Measurements from ENCODE around the gene BCAP29. TPM values are rescaled to one million over a fixed set of nuclear protein-coding genes. Genes with fewer than 3 reads are reported as not detected.
"Not testable (repeated sequence)": the region's sequence is repeated elsewhere in the genome, so short reads cannot be mapped to it uniquely, and the experiment has no call there.

The BCAP29 gene
- total RNA-seq, 1 donor from 2014 or later = 109 TPM

DNA sequence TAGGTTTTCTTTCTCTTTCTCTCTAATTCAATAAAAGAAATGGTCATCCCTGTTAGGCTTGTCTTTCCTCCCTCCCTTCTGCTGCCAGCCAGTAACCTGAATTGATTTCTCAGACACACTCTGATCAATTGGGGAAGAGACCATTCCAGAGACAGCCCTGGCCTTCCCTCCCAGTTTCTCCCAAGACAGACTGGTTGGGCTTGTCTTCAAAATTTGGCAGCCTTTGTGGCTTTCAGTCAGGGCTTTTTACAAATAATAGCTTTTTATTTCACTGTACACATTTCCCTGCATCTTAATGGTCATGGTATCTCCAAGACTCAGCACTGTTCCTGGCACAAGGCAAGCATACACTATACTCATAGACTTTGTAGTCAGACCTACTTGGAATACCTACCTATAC, 33.9 kb downstream of the BCAP29 start:
- intact Hi-C loops (cut with DNase I) = loop anchor here (10.0 kb wide), 1 partner anchor 49 kb away; the partner anchor contains the start of genes COG5 and DUS4L

DNA sequence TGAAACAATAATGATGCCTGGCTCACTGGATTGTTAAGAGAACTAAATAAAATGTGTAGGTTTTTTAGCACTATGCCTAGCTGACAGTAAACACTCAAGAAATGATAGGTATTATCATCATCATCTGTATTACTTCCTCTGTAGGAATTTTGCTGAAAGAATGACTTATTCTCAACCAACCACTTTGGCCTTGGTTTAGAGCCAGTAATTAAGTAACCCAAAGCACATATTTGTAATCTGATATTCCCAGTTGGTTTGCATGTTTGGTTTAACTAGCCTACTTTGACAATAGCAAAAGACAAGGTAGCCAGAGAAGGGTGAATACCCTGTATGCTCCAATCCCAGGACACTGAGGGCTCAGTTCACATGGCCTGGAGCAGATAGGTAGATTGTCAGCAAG, 34.4 kb downstream of the BCAP29 start:
- no peak for DNase-seq (ENCODE audit: low spot score)
- intact Hi-C loops (cut with DNase I) = loop anchor here (10.0 kb wide), 1 partner anchor 50 kb away; the partner anchor contains the start of genes COG5 and DUS4L

More for the DNA sequence above, 33.9 kb downstream of the BCAP29 start:
- DNase-seq (ENCODE audit: low spot score) = no peak

DNA sequence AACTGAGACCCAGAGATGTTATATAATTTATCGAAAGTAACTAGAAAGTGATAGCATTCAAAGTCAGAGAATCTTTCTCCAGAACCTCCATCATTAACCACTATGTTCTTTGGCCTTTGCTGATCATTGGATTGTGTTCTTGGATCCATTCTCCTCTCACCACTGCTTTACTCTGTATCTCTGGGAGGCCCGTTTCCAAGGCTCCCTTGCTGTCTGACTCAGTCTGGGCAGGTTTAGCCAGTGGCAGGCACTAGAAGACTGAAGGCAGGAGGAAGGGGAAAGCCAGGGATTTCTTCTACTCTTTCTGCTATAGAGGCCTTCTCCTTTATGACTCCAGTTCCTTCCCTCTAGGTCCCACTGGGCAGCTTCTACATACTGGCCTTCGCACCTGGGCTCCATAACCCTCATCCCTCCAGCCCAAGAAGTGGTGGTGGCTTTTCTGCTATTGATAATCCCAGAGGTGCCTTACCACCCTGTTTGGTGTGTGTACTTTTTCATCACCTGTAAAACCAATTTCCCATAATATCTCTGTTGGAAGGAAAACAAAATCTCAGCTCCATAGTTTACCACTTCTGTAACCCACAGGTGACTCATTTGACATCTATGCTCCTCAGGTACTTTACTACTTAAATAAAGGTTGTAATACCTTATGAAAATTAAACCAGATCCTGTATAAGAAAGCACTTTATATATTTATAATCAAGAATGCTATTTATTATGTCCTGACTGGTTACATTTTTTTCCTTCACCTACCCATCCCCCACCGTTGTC, 36.0 kb downstream of the BCAP29 start:
- DNase-seq (ENCODE audit: low spot score) = no peak
- intact Hi-C loops (cut with DNase I) = loop anchor here (10.0 kb wide), 1 partner anchor 51 kb away; the partner anchor contains the start of genes COG5 and DUS4L

DNA sequence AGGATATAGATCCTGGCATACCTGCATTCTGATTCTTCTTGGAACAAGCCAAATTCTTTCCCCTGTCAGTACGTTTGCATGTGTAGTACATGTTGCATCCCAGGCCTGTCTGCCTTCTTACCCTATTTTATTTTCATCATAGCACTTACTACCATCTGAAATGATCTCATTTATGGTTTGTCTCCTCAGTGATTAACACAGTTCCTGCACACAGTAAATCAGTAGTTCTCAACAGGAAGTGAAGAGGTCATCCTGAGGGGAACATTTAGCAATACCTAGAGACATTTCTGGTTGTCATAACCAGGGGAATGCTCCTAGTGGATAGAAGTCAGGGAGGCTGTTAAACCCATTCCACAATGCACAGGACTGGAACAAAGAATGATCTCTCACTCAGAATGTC, 42.4 kb downstream of the BCAP29 start:
- no peak for DNase-seq (ENCODE audit: low spot score)
- intact Hi-C loops (cut with DNase I) = no loop called here

DNA sequence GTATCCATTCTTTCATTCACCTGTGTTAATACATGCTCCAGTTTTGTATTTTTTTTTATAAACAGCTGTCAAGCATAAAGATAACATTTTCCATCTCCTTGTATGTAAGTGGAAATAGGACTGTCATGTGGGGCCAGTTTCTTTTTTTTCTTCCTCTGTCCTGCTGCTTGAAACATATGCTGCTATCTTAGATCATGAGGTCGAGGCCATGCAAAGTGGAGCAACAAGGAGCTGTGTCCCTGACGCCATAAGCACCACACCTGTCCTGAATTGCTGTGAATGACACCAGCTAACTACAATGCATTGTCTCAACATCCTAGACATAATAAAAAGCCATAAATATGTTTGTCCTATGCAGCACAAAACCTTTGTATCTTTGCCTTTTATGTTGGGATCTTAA, 42.8 kb downstream of the BCAP29 start:
- intact Hi-C loops (cut with DNase I) = no loop called here
- no peak for DNase-seq (ENCODE audit: low spot score)

DNA sequence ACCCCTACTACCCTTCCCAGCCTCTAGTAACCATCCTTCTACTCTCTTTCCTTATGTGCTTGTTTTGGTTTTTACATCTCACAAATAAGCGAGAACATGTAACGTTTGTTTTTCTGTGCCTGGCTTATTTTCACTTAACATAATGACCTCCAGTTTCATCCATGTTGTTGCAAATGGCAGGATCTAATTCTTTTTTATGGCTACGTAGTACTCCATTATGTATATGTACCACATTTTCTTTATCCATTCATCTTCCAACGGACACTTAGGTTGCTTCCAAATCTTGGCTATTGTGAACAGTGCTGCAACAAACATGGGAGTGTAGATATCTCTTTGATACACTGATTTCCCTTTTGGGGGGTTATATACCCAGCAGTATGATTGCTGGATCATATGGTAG, 47.0 kb downstream of the BCAP29 start:
- intact Hi-C loops (cut with DNase I) = no loop called here
- no peak for DNase-seq (ENCODE audit: low spot score)

DNA sequence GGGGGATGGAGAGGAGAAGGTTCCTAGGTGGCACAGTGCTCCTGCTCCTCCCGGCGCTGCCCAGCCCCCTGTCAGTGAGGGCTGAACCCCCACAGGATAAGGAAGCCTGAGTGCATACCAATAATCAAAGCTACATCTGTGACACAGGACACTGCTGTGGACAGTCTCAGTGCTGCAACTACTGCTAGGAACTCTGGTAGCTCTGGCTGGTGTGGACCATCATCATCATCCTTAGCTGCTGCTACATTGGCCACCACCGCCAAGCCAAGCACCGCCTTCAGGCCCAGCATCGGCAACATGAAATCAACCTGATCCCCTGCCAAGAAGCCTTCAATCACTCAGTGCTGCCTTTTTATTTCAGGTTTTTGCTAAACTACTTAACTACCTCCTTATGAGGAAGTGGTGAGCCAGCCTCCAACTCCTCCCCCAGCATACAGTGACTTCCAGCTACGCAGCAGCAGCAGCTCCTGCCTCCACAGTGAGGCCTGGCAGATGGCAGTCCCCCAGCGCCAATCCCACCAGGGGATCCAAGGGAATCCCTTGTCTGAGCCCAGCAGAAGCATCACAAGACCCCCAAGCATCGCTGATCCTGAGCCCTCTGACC, 48.5 kb downstream of the BCAP29 start:
- intact Hi-C loops (cut with DNase I) = no loop called here
- no peak for DNase-seq (ENCODE audit: low spot score)

DNA sequence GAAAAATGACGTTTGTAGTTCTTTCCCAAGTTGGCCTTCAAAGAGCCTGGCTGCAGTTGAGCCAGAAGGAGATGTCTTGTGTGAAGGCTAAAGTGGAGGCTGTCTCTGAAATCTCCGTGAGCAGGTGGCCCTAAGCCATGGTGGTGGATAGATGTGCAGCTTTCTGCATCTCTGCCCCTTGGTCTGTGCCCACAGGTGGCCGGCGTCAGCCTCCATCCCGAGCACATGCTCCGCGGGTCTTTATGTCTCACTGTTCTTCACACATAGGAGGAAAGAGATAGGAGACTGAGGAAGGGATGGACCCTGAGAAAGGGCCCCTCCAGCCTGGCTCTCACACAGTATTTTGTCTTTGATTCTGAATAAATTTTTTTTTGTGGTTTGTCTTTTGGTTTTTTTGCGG, 50.3 kb downstream of the BCAP29 start:
- intact Hi-C loops (cut with DNase I) = no loop called here

DNA sequence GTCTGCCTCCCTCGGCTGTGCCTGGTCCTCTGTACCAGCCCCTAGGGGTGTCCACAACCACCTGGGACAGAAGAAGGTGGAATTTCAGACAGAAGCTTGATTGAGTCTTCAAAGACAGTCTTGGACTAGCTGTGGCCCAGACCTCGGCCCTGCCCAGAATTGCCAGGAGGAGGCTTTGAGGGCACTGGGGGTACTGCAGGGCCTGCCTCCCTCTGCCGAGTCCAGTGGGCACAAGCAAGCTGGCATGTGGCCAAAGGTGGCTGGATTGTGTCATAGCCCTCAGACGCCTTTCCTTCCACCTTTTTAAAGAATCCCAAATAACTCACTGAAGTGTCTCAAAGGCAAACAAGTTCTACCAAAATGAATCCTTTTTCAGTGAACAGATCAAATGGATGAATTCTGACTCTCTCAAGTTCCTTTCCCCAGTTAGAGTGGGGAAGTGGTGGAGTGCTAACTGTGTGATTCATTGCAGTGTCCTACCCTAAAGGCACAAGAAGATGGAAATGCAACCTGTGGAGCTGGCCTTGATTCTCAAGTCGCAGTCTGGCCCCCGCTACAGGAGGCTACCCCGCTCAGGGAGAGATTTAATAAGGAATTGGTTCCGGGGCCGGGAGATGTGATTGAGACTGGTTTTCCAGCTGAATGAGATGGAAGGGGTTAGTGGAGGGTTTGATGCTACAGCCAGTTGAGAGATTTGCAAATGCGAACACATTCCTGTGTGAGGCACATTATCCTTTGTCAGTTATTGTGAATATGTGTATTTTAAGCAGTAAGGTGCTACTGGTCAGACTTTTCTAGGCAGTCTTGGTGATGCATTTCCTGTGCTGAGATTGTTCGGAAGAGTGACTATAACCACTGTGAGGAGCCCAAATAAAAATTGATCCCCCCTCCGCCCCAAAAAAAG, 51.8 kb downstream of the BCAP29 start:
- intact Hi-C loops (cut with DNase I) = no loop called here
- no peak for DNase-seq (ENCODE audit: low spot score)

More for the DNA sequence above, 50.3 kb downstream of the BCAP29 start:
- DNase-seq (ENCODE audit: low spot score) = no peak

DNA sequence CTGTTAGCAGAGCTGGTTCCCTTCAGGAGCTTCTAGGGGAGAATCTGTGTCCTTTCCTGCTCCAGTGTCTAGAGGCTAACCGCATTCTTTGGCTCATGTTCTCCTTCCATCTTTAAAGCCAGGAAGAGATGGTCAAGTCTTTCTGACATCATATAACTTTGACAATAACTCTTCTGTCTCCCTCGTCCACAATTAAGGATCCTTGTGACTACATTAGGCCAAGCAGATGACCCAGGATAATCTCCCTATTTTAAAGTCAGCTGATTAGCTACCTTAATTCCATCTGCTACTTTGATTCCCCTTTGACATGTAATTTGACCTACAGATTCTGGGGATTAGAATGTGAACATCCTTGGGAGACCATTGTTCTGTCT, 52.4 kb downstream of the BCAP29 start:
- DNase-seq (ENCODE audit: low spot score) = no peak
- intact Hi-C loops (cut with DNase I) = no loop called here

DNA sequence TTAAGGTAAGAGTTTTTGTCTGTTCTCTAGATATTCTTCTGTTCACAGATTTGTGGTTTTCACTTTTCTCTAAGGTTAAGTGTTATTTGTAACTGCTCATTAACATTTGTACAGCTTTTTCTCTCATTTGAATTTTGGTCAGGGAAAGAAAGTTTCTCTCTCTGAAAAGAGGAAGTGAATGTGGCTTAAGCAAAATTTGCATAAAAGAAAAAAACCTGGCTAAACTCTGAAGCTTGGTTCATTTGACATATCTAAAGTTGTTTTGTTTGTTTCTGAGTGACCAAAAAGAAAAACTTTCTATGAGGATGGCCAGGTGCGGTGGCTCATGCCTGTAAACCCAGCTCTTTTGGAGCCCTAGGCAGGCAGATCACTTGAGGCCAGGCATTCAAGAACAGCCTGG, 58.5 kb downstream of the BCAP29 start:
- no peak for DNase-seq (ENCODE audit: low spot score)
- intact Hi-C loops (cut with DNase I) = no loop called here

DNA sequence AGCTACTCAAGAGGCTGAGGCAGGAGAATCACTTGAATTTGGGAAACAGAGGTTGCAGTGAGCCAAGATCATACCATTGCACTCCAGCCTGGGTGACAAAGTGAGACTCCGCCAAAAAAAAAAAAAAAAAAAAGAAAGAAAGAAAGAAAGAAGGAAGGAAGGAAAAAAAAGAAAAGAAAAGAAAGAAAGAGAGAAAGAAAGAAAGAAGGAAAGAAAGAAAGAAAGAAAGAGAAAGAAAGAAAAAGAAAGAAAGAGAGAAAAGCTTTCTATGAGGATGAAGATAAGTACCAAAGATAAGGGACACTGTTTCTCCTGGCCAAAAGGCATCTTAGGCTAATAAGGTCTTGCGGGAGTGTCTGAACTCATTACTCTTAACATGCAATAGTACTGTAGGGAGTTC, 59.0 kb downstream of the BCAP29 start:
- intact Hi-C loops (cut with DNase I); DNase-seq (ENCODE audit: low spot score): not testable (repeated sequence)

DNA sequence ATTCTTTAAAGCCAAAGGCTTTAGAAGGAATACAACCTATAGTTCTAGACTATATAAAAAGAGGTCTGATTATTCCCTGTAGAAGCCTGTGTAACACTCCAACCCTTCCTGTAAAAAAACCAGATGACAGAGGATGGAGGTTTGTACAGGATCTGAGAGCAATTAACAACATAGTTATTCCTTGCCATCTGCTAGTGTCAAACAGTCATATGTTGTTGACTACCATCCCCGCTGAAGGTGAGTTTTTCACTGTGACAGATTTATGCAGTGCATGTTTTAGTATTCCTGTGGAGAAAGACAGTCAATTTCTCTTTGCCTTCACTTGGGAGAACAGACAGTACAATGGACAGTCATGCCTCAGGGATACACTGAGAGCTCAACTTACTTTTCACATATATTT, 61.6 kb downstream of the BCAP29 start:
- intact Hi-C loops (cut with DNase I) = no loop called here
- DNase-seq (ENCODE audit: low spot score) = no peak

DNA sequence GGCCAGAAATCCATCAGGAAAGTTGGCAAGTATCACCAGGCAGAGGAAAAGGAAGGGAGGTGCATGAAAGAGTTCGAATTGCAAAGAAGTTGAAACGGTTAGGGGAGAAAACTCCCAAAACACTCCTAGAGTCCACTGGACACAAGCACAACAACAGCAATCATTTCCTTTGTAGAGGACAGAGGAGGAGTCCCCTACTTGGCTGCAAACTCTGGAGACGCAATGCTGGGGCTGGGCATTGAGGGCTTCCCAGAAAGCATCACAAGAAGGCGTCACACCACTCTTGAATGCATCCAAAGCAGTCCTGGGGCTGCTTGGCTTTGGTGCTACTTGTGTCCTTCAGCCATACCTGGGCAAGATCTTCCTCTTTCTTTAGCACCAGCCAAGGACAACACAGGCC, 62.5 kb downstream of the BCAP29 start:
- DNase-seq (ENCODE audit: low spot score) = no peak
- intact Hi-C loops (cut with DNase I) = no loop called here

DNA sequence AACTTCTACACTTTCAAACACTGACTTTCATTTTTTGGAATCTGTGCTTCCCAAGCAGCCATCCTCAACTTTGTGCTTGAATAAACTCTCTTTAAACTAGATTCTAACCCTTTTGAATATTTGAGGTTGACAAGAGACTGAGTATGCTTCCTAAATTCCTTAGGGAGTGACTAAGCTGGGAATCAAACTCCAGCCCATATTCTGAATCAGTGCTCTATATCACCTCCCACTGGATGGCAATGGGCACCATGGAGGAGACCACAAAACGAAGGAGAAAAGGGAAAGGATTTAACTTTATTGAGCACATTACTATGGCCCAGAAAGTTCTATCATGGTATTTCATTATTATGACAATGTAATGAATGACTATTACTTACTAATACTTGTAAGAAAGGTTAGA, 63.4 kb downstream of the BCAP29 start:
- no peak for DNase-seq (ENCODE audit: low spot score)
- intact Hi-C loops (cut with DNase I) = no loop called here

DNA sequence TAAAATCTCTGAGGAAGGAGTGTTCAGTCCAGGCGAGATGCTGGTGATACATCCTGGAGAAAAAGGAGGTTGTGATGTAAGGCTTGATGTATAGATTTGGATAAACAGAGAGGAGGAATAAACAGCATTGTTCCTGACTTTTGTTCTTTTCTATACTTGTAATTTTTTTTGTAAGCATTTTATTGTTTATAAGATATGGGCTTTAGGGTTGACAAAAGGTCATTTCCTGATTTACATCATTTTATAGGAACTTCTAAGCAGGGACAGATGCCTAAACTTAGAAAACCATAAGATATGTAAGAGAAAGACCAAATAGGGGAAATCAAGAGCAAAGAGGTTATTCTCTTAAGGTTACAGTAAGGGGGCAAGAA, 63.9 kb downstream of the BCAP29 start:
- intact Hi-C loops (cut with DNase I) = no loop called here
- no peak for DNase-seq (ENCODE audit: low spot score)

DNA sequence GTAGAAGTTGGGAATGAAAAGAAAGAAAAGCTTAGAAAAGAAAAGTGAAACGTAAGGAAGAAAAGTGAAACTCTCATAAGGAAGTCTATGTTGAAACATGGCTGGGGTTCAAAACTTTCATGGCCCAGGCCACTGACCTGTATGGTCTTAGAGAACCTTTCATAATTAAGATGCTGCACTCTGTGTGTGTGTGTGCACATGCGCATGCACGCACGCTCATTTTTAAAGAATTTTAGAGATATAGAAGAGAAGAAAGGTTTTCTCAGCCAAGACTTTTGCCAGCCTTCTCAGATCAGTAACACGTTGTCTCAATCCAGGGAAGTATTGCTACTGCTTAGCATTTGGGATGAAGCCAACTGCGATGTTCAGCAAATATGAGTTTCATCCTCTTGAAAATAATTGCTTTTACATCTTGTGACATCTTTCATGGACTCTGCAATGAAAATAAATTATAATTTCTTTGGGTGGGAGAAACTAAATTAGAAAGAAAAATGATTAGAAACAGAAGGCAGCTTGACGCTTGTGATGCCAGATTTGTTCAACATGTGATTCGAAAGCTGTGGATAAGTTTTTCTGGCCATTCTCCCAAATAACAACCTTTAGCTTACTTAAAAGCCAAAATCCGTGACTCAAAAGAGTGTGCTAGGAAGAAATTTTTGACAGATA, 64.4 kb downstream of the BCAP29 start:
- intact Hi-C loops (cut with DNase I) = no loop called here
- no peak for DNase-seq (ENCODE audit: low spot score)

DNA sequence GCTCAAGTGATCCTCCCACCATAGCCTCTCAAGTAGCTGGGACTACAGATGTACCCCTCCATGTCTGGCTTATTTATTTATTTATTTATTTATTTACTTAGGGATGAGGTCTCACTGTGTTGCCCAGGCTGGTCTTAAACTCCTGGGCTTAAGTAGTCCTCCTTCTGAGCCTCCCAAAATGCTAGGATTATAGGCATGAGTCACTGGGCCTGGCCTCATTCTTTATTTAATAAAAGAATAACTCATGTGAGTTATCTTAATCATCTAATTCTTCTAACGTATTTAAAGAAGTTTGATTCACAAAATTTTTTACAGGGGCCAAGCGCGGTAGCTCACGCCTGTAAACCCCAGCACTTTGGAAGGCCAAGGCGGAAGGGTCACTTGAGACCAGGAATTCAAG, 72.6 kb downstream of the BCAP29 start:
- no peak for DNase-seq (ENCODE audit: low spot score)
- intact Hi-C loops (cut with DNase I) = no loop called here

DNA sequence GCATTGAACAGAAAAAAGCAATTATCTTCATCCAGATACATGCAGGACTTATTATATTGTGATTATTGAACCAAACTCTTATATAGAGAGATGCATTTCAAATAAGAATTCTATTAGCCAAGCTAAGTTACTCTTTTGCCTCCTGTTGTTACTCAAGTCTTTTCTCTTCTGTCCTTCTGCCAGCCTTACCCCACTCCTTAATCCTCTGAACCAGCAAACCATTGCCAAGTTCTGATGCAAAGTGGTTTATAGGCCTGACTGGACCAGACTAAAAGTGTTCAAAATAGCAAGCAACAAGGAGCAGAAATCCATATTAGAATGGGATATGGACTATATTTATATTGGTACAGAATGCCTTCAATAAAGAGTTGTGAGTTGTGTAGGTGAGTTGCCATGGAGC, 78.4 kb downstream of the BCAP29 start:
- no peak for DNase-seq (ENCODE audit: low spot score)
- intact Hi-C loops (cut with DNase I) = no loop called here

DNA sequence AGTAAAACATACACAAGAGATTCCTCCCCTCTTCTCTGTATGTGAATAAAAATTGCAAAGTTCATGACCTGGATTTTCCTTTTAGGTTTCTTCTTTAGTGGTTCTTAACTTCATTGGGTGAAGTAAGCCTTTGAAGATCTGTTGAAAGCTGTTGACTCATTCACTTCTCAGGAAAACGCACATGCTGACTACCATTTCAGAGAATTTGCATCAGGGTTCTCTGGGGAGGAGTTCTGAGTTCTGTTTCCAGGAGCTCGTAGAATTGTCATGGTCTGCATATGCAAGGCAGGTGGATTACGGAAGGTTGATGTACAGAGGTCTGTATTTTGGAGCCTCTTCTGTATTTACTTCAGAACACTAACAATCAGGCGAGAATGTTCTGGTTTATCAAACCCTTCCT, 79.6 kb downstream of the BCAP29 start:
- intact Hi-C loops (cut with DNase I) = no loop called here
- no peak for DNase-seq (ENCODE audit: low spot score)

Data from cardiac septum (tissue), 1 donor.